Stimulated activated CD4-positive, alpha-beta T cell treated with anti-CD3 and anti-CD28 coated beads, Interleukin-4, amount 100 ng/mL, for 1 hour (primary cell): ENCODE data around the gene SGTB.
"Not testable (repeated sequence)": the region's sequence is repeated elsewhere in the genome, so short reads cannot be mapped to it uniquely, and the experiment has no call there.

ENCODE experiments used
- DNase-seq: peaks from one replicate; pipeline ENCODE4 v3.0.0-alpha.2; 2020

Gene SGTB

GRCh38 chr5:65721720-65722574 lies at the start of gene SGTB, which contains the start of gene NLN:
TSS of gene SGTB (minus strand) at chr5:65722109. CDS start at chr5:65720807, 1,302 bp downstream.
TSS of gene NLN (plus strand) at chr5:65722205. CDS start at chr5:65722374, 169 bp downstream.
- peak; percentile 88 for DNase-seq

GRCh38 chr5:65771266-65771665 lies 49.4 kb upstream of the SGTB start:
- no peak for DNase-seq

GRCh38 chr5:65769539-65769938 lies 47.6 kb upstream of the SGTB start:
- DNase-seq = no peak

GRCh38 chr5:65768723-65769346 lies 46.9 kb upstream of the SGTB start:
- no peak for DNase-seq

- DNase-seq = no peak
These were observed 45.7 kb upstream of the SGTB start for GRCh38 chr5:65767565-65767964.

- no peak for DNase-seq
These were observed 44.9 kb upstream of the SGTB start for GRCh38 chr5:65766781-65767180.

- DNase-seq = no peak
These were observed 44.3 kb upstream of the SGTB start for GRCh38 chr5:65766175-65766574.

- DNase-seq = no peak
These were observed 43.7 kb upstream of the SGTB start for GRCh38 chr5:65765582-65765981.

GRCh38 chr5:65762234-65762633 lies 40.3 kb upstream of the SGTB start:
- no peak for DNase-seq

GRCh38 chr5:65760504-65761275 lies 38.8 kb upstream of the SGTB start:
- peak; percentile 18 for DNase-seq

GRCh38 chr5:65758546-65759144 lies 36.7 kb upstream of the SGTB start:
- DNase-seq = no peak

- DNase-seq = no peak
These were observed 31.3 kb upstream of the SGTB start for GRCh38 chr5:65753189-65753588.

- no peak for DNase-seq
These were observed 29.0 kb upstream of the SGTB start for GRCh38 chr5:65750938-65751337.

GRCh38 chr5:65749956-65750355 lies 28.0 kb upstream of the SGTB start:
- DNase-seq = no peak

GRCh38 chr5:65749221-65749844 lies 27.4 kb upstream of the SGTB start:
- DNase-seq = no peak

- no peak for DNase-seq
These were observed 20.8 kb upstream of the SGTB start for GRCh38 chr5:65742565-65743231.

GRCh38 chr5:65739162-65739561 lies 17.3 kb upstream of the SGTB start:
- DNase-seq = no peak

- DNase-seq = no peak
These were observed 16.4 kb upstream of the SGTB start for GRCh38 chr5:65738305-65738704.

GRCh38 chr5:65737842-65738241 lies 15.9 kb upstream of the SGTB start:
- DNase-seq = no peak

GRCh38 chr5:65736011-65736410 lies 14.1 kb upstream of the SGTB start:
- no peak for DNase-seq

- no peak for DNase-seq
These were observed 13.0 kb upstream of the SGTB start for GRCh38 chr5:65734921-65735320.

GRCh38 chr5:65734196-65734775 lies 12.4 kb upstream of the SGTB start:
- not testable (repeated sequence) for DNase-seq
